Osteoblast (primary cell): ENCODE measurements around the gene MINDY3. TPM values are rescaled to one million over a fixed set of nuclear protein-coding genes. Genes with fewer than 3 reads are reported as not detected.

Experiments used
- DNase-seq: peaks from one replicate; pipeline ENCODE4 v3.0.0; 2011; ENCODE audit warnings: low spot score, mixed read lengths; ENCODE audit not compliant: insufficient read length; ENCODE audit errors: missing footprints
- H2AFZ ChIP-seq: 2 replicates; pipeline ENCODE4 v1.6.0; 2011; ENCODE audit warnings: mild to moderate bottlenecking, low read length
- H3K27ac ChIP-seq: 2 replicates; pipeline ENCODE4 v1.5.1; 2011; ENCODE audit warnings: mild to moderate bottlenecking, low read depth, low read length, moderate library complexity
- H3K27me3 ChIP-seq: 2 replicates; pipeline ENCODE4 v1.6.0; 2012; ENCODE audit warnings: mild to moderate bottlenecking, control low read depth, inconsistent platforms, low read length, moderate library complexity; ENCODE audit not compliant: insufficient read depth
- H3K36me3 ChIP-seq: 2 replicates; pipeline ENCODE4 v1.5.1; 2011; ENCODE audit warnings: mild to moderate bottlenecking, low read length, control low read depth, moderate library complexity; ENCODE audit not compliant: insufficient read depth
- H3K4me1 ChIP-seq: 2 replicates; pipeline ENCODE4 v1.5.1; 2011; ENCODE audit warnings: mild to moderate bottlenecking, low read length, control low read depth, moderate library complexity; ENCODE audit not compliant: insufficient read depth
- H3K4me2 ChIP-seq: 2 replicates; pipeline ENCODE4 v1.6.0; 2011; ENCODE audit warnings: mild to moderate bottlenecking, low read length; ENCODE audit not compliant: insufficient read depth
- H3K4me3 ChIP-seq: fragments of 200-600 bp; sonication (generic); 3 replicates; pipeline ENCODE4 v1.5.1; 2012; ENCODE audit warnings: mild to moderate bottlenecking, low read length, inconsistent platforms; ENCODE audit not compliant: insufficient read depth
- H3K79me2 ChIP-seq: 2 replicates; pipeline ENCODE4 v1.6.0; 2012; ENCODE audit warnings: mild to moderate bottlenecking, low read length, control low read depth, inconsistent platforms; ENCODE audit not compliant: insufficient read depth
- H3K9me3 ChIP-seq: 2 replicates; pipeline ENCODE4 v1.5.1; 2011; ENCODE audit warnings: low read depth, low read length, control low read depth
- H4K20me1 ChIP-seq: 2 replicates; pipeline ENCODE4 v1.6.0; 2012; ENCODE audit warnings: mild to moderate bottlenecking, low read length, control low read depth; ENCODE audit not compliant: insufficient read depth
- total RNA-seq: library from RNA; depleted of rRNA; stranded (reverse); fragments of >200 nt; gene quantifications from 2 replicates; pipeline ENCODE4 v1.2.3, GENCODE V29; 2012
- TF ChIP-seq, protein P1 (sequence below): IDR thresholded peaks from 2 replicates; pipeline ENCODE4 v1.5.1; 2011; ENCODE audit warnings: mild to moderate bottlenecking, low read depth, low read length, moderate library complexity; ENCODE audit errors: extremely low read depth

MINDY3 gene
- total RNA-seq, 1 donor: 36.6 TPM

GRCh38 chr10:15740261-15740660 lies 120.0 kb downstream of the MINDY3 start:
- Histone ChIP-seq H3K4me1 (no peaks in the 10 kb centered on the region), H3K27ac (no peak overlapping the region), H3K36me3 (no peaks in the 10 kb centered on the region), H4K20me1 (no peaks in the 10 kb centered on the region), H3K4me3 (no peak overlapping the region), H2AFZ (no peak overlapping the region), H3K4me2 (no peak overlapping the region), H3K79me2 (no peaks in the 10 kb centered on the region), H3K9me3 (no peaks in the 10 kb centered on the region), H3K27me3 (peaks cover 7% of the 10 kb centered on the region)
- DNase-seq: no peak
- TF ChIP-seq, protein P1, sequence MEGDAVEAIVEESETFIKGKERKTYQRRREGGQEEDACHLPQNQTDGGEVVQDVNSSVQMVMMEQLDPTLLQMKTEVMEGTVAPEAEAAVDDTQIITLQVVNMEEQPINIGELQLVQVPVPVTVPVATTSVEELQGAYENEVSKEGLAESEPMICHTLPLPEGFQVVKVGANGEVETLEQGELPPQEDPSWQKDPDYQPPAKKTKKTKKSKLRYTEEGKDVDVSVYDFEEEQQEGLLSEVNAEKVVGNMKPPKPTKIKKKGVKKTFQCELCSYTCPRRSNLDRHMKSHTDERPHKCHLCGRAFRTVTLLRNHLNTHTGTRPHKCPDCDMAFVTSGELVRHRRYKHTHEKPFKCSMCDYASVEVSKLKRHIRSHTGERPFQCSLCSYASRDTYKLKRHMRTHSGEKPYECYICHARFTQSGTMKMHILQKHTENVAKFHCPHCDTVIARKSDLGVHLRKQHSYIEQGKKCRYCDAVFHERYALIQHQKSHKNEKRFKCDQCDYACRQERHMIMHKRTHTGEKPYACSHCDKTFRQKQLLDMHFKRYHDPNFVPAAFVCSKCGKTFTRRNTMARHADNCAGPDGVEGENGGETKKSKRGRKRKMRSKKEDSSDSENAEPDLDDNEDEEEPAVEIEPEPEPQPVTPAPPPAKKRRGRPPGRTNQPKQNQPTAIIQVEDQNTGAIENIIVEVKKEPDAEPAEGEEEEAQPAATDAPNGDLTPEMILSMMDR: no peak

- H4K20me1 ChIP-seq: no peaks in the 10 kb centered on the region
- H3K79me2 ChIP-seq: no peaks in the 10 kb centered on the region
- no peaks in the 10 kb centered on the region for H3K9me3 ChIP-seq
- H2AFZ ChIP-seq: no peak overlapping the region
- no peaks in the 10 kb centered on the region for H3K36me3 ChIP-seq
- no peak for DNase-seq
- H3K27ac ChIP-seq: no peak overlapping the region
- H3K4me3 ChIP-seq: no peak overlapping the region
- H3K4me1 ChIP-seq: no peaks in the 10 kb centered on the region
- TF ChIP-seq, protein P1: no peak
- no peak overlapping the region for H3K4me2 ChIP-seq
- peaks cover 7% of the 10 kb centered on the region for H3K27me3 ChIP-seq
Measured at GRCh38 chr10:15739254-15739970, 120.9 kb downstream of the MINDY3 start.

GRCh38 chr10:15738270-15738925 lies 121.9 kb downstream of the MINDY3 start:
- TF ChIP-seq, protein P1: no peak
- DNase-seq: peak; percentile 68
- H3K79me2 ChIP-seq: no peaks in the 10 kb centered on the region
- peak overlapping the region; percentile 53 for H2AFZ ChIP-seq
- no peaks in the 10 kb centered on the region for H3K4me1 ChIP-seq
- H3K9me3 ChIP-seq: no peaks in the 10 kb centered on the region
- H3K4me3 ChIP-seq: no peak overlapping the region
- H3K27ac ChIP-seq: no peak overlapping the region
- no peaks in the 10 kb centered on the region for H3K36me3 ChIP-seq
- no peak overlapping the region for H3K4me2 ChIP-seq
- H3K27me3 ChIP-seq: peaks cover 4% of the 10 kb centered on the region
- H4K20me1 ChIP-seq: no peaks in the 10 kb centered on the region

DNA sequence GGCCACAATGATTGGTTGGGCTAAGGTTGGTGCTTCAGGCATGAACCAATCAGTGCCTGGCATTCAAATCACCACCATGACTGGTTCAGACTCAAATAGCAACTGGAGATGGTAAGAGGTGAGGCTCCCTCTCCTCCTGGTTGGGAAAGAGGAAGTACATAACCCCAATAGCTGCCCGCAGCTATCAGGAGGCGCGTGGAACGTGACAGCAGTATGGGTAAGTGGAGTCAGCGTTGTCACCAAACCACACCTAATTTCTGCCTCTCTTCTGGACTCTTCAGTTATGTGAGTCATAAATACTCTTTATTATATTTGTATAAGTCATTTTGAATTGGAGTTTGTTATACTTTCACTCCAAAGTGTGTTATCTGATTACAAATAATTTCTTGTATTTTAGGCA lies 122.7 kb downstream of the MINDY3 start:
- no peak for DNase-seq
- Histone ChIP-seq H2AFZ (no peak overlapping the region), H3K27ac (no peak overlapping the region), H3K79me2 (no peaks in the 10 kb centered on the region), H3K4me3 (no peak overlapping the region), H3K4me1 (no peaks in the 10 kb centered on the region), H3K27me3 (peaks cover 4% of the 10 kb centered on the region), H3K36me3 (no peaks in the 10 kb centered on the region), H3K4me2 (no peak overlapping the region), H3K9me3 (no peaks in the 10 kb centered on the region), H4K20me1 (no peaks in the 10 kb centered on the region)
- TF ChIP-seq, protein P1: no peak
